NCI-H2227 (cell line): ENCODE data around the gene FBXW9.
"Not testable (repeated sequence)": the region's sequence is repeated elsewhere in the genome, so short reads cannot be mapped to it uniquely, and the experiment has no call there.

Experiments used
- DNase-seq: peaks from one replicate; lab custom pipeline; 2025; ENCODE audit not compliant: unreplicated experiment; lab: John Stamatoyannopoulos, UW

Gene FBXW9

DNA sequence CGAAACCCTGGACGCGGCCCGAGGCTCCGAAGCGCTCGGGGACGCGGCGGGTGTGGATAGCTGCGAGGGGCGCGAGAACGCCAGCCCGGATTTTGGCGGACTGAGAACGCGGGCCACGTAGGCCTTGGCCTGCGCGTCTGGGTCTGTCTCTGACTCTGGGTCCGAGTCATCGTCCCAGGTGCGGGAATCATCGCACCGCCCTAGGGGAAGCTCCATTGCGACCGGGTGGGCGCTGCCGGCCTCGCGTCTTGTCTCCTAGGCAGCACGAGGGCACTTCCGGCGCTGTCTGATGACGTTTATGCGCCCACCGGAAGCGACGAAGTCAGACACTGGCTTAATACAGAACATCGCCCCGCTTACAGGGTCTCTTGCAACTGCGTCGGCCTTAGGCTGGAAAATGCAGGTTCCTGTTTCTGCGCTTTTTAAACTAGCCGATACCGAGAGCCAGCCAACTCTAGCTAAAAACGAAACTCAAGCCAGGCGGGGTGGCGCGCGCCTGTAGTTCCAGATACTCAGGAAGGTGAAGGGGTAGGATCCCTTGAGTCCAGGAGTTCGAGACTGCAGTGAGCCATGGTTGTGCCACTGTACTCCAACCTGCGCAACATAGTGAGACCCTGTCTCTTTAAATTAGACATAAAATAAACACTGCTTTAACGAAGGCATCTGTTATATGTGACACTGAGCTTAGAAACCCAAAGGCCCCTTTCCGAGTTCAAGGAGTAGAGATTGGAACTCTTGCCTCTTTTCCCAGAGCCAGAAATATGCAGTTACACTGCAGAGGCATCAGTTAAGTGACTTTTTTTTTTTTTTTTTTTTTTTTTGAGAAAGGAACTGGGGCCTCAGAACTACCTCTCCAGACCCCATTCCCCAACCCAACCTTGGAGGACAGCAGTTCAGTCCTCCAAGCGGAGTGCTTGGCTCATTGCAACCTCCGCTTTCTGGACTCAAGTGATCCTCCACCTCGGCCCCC, at the start of gene FBXW9:
FBXW9 (minus strand) TSS at position 266 of the 970 bp plus-strand sequence; CDS start at position 216, 50 bp downstream.
- peak; percentile 94 for DNase-seq

GRCh38 chr19:12745166-12745897, 48.9 kb upstream of the FBXW9 start:
- no peak for DNase-seq

DNA sequence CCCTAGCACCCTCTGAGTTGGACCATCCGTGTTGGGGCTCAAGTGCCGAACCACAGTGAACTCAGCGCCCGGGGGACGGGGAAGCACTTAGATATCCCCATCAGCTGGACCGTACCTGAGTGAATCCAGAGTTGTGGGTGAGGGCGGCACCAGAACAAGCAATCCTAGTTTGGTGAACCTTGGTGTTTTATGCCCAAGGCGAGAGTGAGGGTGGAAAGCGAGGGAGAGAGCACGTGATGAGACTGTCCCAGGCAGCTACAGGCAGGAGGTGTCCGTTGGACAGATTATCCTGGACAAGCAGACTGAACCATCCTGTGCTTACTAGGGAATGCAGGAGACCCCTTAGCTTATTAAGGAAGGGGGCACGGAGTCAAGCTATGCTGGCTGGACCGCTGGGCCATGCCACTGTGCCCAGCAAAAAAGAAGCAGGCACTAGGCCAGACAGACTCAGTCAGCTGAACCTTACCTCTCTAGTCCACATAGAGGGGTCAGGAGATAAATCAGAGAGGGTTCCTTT, 41.5 kb upstream of the FBXW9 start:
- DNase-seq: no peak

DNA sequence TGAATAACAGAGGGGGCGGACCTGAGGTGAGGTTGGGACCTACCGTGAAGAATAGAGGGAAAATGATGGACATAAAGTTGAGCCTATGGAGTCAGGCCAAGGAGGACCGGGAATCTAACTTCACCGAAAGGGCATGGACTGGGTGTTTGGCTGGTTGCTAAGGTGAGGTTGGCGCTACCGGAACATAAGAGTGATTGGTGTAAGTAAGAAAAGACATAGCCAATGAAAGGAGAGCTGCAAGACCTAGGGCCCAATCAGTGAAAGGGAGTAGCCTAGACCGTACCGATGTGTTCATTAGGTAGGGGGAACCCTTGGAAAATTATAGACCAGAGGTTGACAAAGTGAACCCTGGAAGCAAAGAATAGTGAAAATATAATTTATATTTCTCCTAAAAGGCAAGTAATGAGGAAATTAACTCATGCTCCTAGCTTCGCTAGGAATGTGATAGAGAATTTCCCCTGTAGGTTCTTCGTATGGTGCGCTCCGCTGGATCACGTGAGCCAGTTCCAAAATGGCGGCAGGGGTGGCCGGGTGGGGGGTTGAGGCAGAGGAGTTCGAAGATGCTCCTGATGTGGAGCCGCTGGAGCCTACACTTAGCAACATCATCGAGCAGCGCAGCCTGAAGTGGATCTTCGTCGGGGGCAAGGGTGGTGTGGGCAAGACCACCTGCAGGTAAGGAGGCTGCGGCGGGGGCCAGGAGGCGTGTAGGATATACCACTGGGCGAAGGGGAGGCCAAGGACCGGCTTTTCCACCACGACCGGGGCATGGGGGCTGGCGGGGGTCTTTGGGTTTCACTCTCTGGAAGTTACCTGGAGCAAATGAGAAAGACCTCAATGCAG, 40.8 kb upstream of the FBXW9 start, which contains the start of gene GET3:
GET3 (plus strand) TSS at position 503 of the 840 bp plus-strand sequence; CDS start at position 512, 9 bp downstream.
- peak; percentile 97 for DNase-seq

DNA sequence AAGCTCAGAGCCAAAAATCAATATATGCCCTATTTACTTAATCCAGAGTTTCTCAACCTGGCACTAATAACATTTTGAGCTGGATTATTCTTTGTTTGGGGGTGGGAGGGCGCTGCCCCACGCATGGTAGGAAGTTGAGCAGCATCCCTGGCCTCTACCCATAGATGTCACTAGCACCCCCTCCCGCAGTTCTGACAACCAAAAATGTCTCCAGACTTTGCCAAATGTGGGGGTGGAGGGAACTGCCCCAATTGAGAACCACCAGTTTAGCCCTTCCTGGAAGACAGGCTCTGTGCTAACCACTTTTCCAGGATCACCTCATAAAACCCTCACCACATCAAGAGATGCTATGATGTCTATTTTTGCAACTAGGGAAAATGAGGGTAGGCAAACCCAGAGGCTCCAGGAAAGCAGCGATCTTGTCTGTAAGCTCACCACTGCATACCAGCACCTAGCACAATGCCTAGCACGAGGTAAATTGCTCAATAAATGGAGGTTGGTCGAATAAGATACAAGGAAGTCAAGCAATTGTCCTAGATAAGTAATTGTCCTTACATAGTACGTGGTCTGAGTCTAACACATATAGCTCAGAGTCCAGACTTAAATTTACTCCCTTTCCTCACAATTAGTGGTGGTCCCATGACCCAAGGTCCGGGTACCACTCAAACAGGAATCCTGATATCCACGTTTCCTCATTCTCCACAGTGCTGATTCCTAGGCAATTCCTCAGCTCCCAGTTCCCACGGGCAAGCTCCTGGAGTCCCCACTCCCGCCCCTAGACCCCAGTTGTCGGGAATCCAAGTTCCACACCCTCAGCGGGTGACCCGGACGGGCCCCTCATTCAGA, 37.2 kb upstream of the FBXW9 start:
- DNase-seq: no peak

DNA sequence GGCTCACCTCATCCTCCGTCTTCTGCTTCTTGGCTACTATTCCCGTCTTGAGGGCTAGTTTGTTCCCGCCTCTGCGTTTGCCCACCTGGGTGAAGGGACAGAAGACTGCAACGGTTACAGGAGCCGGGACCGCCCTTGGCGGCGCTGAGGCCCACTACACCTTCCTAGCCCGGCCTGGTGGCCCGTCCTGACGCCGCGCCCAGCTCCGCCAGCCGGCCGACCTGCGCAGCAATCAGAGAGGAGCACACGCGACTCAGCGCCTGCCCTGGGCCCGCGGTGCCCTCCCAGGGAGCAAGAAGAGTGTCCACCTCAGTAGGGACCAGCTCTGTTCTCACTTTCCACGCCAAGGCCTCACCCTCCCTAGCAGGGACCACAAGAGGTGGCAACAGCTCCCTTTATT, 34.9 kb upstream of the FBXW9 start:
- no peak for DNase-seq

DNA sequence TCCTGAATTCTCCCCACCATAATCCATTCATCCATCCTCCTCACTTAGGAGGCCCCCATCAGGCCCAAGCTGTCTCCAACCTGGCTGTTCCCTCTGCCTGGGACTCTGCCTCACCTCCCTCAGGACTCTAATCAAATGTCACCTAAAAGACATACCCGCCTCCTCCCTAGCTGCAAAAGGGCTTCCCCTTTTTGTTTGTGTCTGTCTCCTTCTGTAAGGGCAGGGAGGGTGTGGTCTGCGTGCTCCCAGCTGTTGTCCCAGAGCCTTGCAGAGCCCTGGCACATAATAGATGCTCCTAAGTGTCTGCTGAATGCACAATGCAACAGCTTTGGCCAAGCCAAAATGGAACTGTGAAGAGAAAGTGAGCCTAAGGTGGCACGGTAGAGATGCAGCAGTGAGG, 33.6 kb upstream of the FBXW9 start:
- DNase-seq: no peak

DNA sequence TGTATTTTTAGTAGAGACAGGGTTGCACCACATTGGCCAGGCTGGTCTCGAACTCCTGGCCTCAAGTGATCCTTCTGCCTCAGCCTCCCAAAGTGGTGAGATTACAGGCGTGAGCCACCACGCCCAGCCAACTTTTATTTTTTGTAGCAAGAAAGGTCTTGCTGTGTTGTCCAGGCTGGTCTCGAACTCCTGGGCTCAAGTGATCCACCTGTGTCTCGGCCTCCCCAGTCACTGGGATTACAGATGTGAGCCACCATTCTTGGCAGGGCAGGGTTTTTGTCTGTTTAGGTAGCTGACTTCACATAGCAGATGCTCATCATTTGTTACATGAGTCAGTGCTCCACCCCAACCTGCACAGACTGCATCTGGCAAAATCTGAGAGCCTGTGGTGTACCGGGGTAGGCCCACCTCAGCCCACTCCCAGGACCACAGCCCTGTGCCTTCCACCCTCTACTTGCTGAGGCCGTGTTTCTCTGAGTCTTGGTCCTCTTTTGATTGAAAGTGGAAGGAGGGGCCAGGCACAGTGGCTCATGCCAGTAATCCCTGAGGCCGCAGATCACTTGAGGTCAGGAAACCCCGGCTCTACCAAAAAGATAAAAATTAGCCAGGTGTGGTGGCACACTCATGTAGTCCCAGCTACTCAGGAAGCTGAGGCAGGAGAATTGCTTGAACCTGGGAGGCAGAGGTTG, 31.5 kb upstream of the FBXW9 start:
- no peak for DNase-seq

DNA sequence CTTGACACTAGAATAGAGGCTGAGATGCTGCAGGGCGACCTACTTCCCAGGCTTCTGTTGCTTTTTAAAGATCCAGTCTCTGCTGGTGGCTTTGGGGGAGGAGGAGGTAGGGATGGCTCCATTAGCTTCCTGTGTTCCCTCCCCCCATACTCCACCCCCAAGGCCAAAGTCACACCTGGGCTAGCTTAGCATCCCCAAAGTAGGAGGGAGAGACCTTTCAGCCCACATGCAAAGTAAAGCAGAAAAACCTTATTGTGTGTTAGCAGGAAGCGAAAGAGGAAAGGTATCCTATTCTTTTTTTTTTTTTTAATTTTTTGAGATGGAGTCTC, 30.5 kb upstream of the FBXW9 start:
- DNase-seq: no peak

DNA sequence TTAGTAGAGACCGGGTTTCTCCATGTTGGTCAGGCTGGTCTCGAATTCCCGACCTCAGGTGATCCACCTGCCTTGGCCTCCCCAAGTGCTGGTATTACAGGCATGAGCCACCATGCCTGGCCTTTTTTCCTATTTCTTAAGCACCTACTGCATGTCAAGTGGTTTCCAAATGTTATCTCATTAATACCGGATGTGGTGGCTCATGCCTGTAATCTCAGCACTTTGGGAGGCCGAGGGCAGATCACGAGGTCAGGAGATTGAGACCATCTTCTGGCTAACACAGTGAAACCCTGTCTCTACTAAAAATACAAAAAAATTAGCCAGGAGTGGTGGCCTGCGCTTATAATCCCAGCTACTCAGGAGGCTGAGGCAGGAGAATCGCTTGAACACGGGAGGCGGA, 29.2 kb upstream of the FBXW9 start:
- DNase-seq: not testable (repeated sequence)

DNA sequence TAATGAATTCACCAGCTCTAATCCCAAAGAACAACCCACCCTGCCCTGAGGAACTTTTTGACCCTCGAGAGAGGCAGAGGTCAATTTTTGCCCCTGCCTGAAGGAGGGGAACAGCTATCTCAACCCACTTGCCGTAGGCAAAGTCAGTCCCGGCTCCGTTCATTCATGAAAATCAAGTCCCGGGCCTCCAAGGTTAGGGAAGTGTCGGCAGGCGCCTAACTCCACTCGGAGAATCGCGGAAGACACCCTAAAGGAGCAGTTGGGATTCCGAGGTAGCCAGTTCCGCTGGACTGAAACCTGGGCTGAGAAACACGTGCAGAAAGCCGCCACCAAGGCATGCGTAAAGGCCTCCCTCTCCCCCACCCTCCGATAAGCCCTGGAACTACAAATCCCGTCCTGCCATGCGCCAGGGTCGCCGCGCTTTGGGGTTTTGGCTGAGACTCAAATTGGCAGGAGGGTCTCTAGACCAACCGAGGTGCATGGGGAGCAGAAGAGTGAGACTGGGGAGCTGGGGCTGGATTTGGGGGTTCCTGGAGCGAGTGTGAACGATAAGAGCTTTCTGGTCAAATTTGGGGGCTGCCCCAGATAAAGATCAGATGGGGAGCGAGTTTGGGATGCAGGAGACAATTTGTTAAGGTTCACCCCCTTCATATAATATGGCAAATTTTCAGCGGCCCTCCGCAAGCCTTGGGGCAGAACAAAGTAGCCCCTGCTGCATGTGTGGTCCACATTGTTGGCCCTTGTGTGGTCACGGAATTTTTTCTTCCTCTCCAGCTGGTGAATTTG, 27.4 kb upstream of the FBXW9 start, which contains the start of gene TNPO2:
TNPO2 (minus strand) TSS at position 292 of the 786 bp plus-strand sequence. CDS start 2,955 bp downstream, outside the sequence.
- peak; percentile 68 for DNase-seq

GRCh38 chr19:12723381-12723640, 26.9 kb upstream of the FBXW9 start:
- no peak for DNase-seq

DNA sequence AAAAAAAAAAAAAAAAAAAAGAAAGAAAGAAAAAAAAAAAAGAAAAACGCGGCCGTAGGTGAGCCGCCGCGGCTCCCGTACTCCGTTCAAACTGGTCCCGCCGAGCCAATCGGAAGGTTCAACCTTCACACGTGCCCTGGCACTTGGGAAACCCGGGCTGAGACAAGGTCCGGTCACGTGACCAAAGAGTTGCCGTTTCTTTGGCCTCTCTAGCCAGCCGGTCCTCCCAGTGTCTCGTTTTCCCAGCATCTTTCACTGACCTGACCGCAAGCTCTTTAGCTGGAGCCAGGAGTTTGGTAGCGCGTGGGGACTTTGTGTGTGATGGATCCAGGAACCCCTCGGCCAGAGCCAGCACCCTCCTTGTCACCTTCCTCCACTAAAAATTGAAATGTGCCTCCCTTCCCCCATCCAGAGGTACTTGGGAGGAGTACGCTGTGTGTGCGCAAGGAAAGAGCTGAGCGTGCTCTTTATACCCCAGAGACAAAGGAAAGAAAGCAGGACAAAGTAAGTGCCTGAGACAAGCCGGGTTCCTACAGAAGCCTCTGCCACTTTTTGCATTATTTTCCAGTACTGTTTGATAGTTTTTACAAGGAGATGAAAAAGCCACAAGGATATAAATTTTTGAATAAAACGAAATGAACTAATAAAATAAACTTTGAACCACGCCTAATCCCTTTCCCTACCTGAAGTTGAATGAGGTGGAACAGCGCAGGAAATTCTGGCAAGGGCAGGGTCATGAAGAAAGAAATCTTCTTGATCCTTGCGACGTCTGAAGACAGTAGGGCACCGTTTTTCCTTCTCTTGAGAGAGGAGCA, 26.3 kb upstream of the FBXW9 start:
- DNase-seq: peak; percentile 98

DNA sequence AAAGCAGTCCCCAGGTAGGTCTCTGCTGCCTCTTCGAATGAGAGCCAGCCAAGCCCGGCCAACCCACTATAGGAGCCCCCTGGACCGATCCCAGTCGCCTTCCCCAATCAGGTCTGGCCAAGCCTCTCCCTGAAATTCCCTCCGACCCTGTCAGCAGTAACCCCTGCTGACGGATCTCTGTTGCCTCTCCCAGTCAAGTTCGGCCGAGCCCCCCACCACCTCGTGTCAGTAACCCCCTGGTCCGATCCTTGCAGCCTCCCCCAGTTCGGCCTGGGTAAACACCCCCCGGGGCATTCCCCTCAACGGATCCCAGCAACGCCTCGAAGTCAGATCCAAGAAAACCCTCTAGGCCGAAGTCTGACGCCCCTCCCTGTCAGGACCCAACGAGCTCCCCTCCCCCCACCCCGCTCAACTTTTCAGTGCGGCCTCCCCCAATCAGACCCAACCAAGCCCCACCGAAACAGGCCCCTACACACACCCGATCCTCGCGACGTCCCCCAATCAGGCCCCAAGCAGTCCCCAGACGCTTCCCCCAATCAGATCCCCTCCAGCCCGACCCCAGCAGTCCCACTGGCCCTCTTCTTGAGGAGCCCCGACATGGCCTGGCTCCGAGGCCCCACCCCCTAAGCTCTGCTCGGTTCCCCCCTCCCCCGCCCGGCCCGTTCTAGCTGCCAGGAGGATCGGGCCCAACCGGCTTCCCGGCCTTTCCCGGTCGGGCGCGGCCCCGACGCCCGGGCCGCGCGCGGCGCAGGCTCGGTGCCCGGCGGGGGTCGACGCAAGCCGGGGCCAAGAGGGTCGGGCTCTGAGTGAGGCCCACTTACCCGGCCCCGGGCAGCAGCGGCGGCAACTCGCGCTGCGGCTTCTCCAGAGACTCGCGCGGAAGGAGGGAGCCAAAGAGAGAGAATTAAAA, 25.5 kb upstream of the FBXW9 start:
- DNase-seq: peak; percentile 78

- peak; percentile 53 for DNase-seq
Observed at GRCh38 chr19:12720851-12721655, 24.6 kb upstream of the FBXW9 start.

DNA sequence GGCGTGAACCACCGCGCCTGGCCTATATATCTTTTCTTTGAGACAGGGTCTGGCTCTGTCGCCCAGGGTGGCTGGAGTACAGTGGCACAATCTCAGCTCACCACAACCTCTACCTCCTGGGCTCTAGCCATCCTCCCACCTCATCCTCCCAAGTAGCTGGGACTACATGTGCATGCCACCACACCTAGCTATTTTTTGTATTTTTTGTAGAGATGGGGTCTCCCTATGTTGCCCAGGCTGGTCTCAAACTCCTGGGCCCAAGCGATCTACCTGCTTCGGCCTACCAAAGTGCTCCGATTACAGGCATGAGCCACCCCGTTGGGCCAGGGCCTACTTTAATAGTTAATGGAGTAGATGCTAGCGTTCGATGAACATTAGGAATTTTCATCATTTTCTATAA, 23.9 kb upstream of the FBXW9 start:
- DNase-seq: no peak
